Calu3 (cell line): ENCODE results near the gene APOBEC3C. TPM values are rescaled to one million over a fixed set of nuclear protein-coding genes. Genes with fewer than 3 reads are reported as not detected.
A peak's percentile ranks its signal among the peaks of the same experiment; 100 is the strongest.
"Not testable (repeated sequence)": the region's sequence is repeated elsewhere in the genome, so short reads cannot be mapped to it uniquely, and the experiment has no call there.

Source experiments
- BruUV-seq: library from RNA; stranded (reverse); fragments of 400-500 nt; replicated peaks from 2 replicates; lab custom pipeline; 2021; lab: Mats Ljungman, UMichigan
- CTCF ChIA-PET: fragments of 300-600 bp; sonication (Branson Sonifier 250); formaldehyde crosslinking; loops from one replicate; lab custom pipeline; 2022; ENCODE audit warnings: antibody characterized with exemption; lab: Charles Lee
- DNase-seq: peaks from one replicate; pipeline ENCODE4 v3.0.0; 2022
- H3K27ac Mint-ChIP-seq: one replicate; pipeline ENCODE4 v1.8.0; 2022; ENCODE audit warnings: mixed read lengths; ENCODE audit not compliant: unreplicated experiment
- H3K27me3 Mint-ChIP-seq: one replicate; pipeline ENCODE4 v1.8.0; 2022; ENCODE audit warnings: mixed read lengths; ENCODE audit not compliant: unreplicated experiment
- H3K36me3 Mint-ChIP-seq: one replicate; pipeline ENCODE4 v1.8.0; 2022; ENCODE audit warnings: mild to moderate bottlenecking, moderate library complexity, mixed read lengths; ENCODE audit not compliant: insufficient read depth, unreplicated experiment
- H3K4me1 Mint-ChIP-seq: one replicate; pipeline ENCODE4 v1.8.0; 2022; ENCODE audit warnings: mild to moderate bottlenecking, low read depth, mixed read lengths; ENCODE audit not compliant: unreplicated experiment
- H3K4me3 Mint-ChIP-seq: one replicate; pipeline ENCODE4 v1.8.0; 2022; ENCODE audit warnings: mild to moderate bottlenecking, low read depth, moderate library complexity, mixed read lengths; ENCODE audit not compliant: unreplicated experiment
- H3K9me3 Mint-ChIP-seq: one replicate; pipeline ENCODE4 v1.8.0; 2022; ENCODE audit warnings: low read depth, mixed read lengths; ENCODE audit not compliant: unreplicated experiment
- CTCF ChIP-seq: fragments of 200-600 bp; IDR thresholded peaks from one replicate; pipeline ENCODE4 v1.8.0; 2022; ENCODE audit warnings: antibody characterized with exemption; ENCODE audit not compliant: unreplicated experiment
- intact Hi-C: fragments of 100-400 bp; cut with micrococcal nuclease; formaldehyde crosslinking; loops from one replicate; pipeline ENCODE4 v1.10.0; 2022; ENCODE audit not compliant: unreplicated experiment
- total RNA-seq: library from RNA; stranded (reverse); gene quantifications from 2 replicates; pipeline ENCODE4 v1.2.3, GENCODE V29; 2022

The APOBEC3C gene
- total RNA-seq, 1 experiment from 2014 or later = 22.2 TPM

- CTCF ChIA-PET = interaction anchor here (0.5 to 1.8 kb wide), 8 partner anchors 11 to 940 kb away, joined by 3 to 14 read pairs (median 4); no protein-coding TSS in a partner anchor
- peak; percentile 70 for DNase-seq
- TSS peak; percentile 84 for BruUV-seq
- intact Hi-C loops = loop anchor here (5.0 kb wide), 1 partner anchor 59 kb away; no protein-coding TSS in a partner anchor
- peak; percentile 45 for TF ChIP-seq CTCF
- H3K27ac Mint-ChIP-seq = peak overlapping the region; percentile 89
- peaks cover 3% of the 10 kb centered on the region for H3K9me3 Mint-ChIP-seq
- H3K36me3 Mint-ChIP-seq = peaks cover 23% of the 10 kb centered on the region
- H3K27me3 Mint-ChIP-seq = no peaks in the 10 kb centered on the region
- peak overlapping the region; percentile 60 for H3K4me3 Mint-ChIP-seq
- H3K4me1 Mint-ChIP-seq = peaks cover 10% of the 10 kb centered on the region
Observed at GRCh38 chr22:38981005-38981991, 32.8 kb upstream of the APOBEC3C start.

GRCh38 chr22:38981992-38982927, 31.8 kb upstream of the APOBEC3C start, which contains the start of gene APOBEC3B:
APOBEC3B (plus strand) TSS chr22:38982347; CDS start chr22:38982454, 107 bp downstream.
- TSS peak; percentile 70 for BruUV-seq
- H3K4me1 Mint-ChIP-seq = peaks cover 10% of the 10 kb centered on the region
- no peak for TF ChIP-seq CTCF
- peak; percentile 90 for DNase-seq
- H3K9me3 Mint-ChIP-seq = no peaks in the 10 kb centered on the region
- intact Hi-C loops = loop anchor here (5.0 kb wide), 1 partner anchor 60 kb away; no protein-coding TSS in a partner anchor
- peak within 1 kb of the TSS; percentile 60 for H3K4me3 Mint-ChIP-seq
- no peaks in the 10 kb centered on the region for H3K27me3 Mint-ChIP-seq
- peak within 1 kb of the TSS; percentile 89 for H3K27ac Mint-ChIP-seq
- H3K36me3 Mint-ChIP-seq = peaks cover 26% of the 10 kb centered on the region
- CTCF ChIA-PET = interaction anchor here (0.5 to 1.8 kb wide), 7 partner anchors 20 to 939 kb away, joined by 3 to 14 read pairs (median 5); no protein-coding TSS in a partner anchor

GRCh38 chr22:38984224-38984623, 29.8 kb upstream of the APOBEC3C start:
- no peak for TF ChIP-seq CTCF
- DNase-seq = no peak
- intact Hi-C loops = loop anchor here (5.0 kb wide), 1 partner anchor 62 kb away; no protein-coding TSS in a partner anchor
- Mint-ChIP-seq H3K4me3 (no peak overlapping the region), H3K27me3 (no peaks in the 10 kb centered on the region), H3K4me1 (peaks cover 10% of the 10 kb centered on the region), H3K9me3 (no peaks in the 10 kb centered on the region), H3K27ac (no peak overlapping the region), H3K36me3 (peaks cover 26% of the 10 kb centered on the region)
- CTCF ChIA-PET = interaction anchor here (0.7 to 1.0 kb wide), 2 partner anchors 18 to 240 kb away, joined by 3 to 6 read pairs; no protein-coding TSS in a partner anchor
- no TSS peak for BruUV-seq

- Mint-ChIP-seq H3K36me3 (peaks cover 26% of the 10 kb centered on the region), H3K4me3 (peak overlapping the region; percentile 9), H3K27ac (peak overlapping the region; percentile 93)
- not testable (repeated sequence) for H3K4me1 Mint-ChIP-seq, H3K9me3 Mint-ChIP-seq, BruUV-seq, H3K27me3 Mint-ChIP-seq
- intact Hi-C loops = loop anchor here (5.0 kb wide), 1 partner anchor 63 kb away; no protein-coding TSS in a partner anchor
- CTCF ChIA-PET = interaction anchor here (0.7 to 1.0 kb wide), 5 partner anchors 18 to 241 kb away, joined by 3 to 7 read pairs (median 6); no protein-coding TSS in a partner anchor
- peak; percentile 85 for DNase-seq
Observed at GRCh38 chr22:38984784-38985757, 29.0 kb upstream of the APOBEC3C start.
